ENCODE results near the gene ZNF467.

ZNF467 gene

GRCh38 chr7:149773446-149774236 is at the start of gene ZNF467:
Gene ZNF467, minus strand, starts transcription at chr7:149773588. Its CDS starts 2,556 bp downstream, at chr7:149771032.
- DNase-seq: no peak

GRCh38 chr7:149822353-149822943 is 49.1 kb upstream of the ZNF467 start:
- DNase-seq: no peak

GRCh38 chr7:149821191-149822148 is 48.1 kb upstream of the ZNF467 start:
- no peak for DNase-seq

- no peak for DNase-seq
Measured at GRCh38 chr7:149820622-149821190, 47.3 kb upstream of the ZNF467 start.

- DNase-seq: no peak
Measured at GRCh38 chr7:149819961-149820340, 46.6 kb upstream of the ZNF467 start.

GRCh38 chr7:149819141-149819960 is 46.0 kb upstream of the ZNF467 start:
- DNase-seq: no peak

GRCh38 chr7:149818536-149818840 is 45.1 kb upstream of the ZNF467 start:
- DNase-seq: no peak

GRCh38 chr7:149817836-149818535 is 44.6 kb upstream of the ZNF467 start:
- DNase-seq: no peak

- no peak for DNase-seq
Measured at GRCh38 chr7:149817301-149817771, 43.9 kb upstream of the ZNF467 start.

- no peak for DNase-seq
Measured at GRCh38 chr7:149816794-149817193, 43.4 kb upstream of the ZNF467 start.

- no peak for DNase-seq
Measured at GRCh38 chr7:149816267-149816751, 42.9 kb upstream of the ZNF467 start.

- DNase-seq: no peak
Measured at GRCh38 chr7:149815661-149816266, 42.4 kb upstream of the ZNF467 start.

GRCh38 chr7:149815121-149815520 is 41.7 kb upstream of the ZNF467 start:
- DNase-seq: no peak

- no peak for DNase-seq
Measured at GRCh38 chr7:149814494-149814893, 41.1 kb upstream of the ZNF467 start.

- DNase-seq: no peak
Measured at GRCh38 chr7:149813254-149814035, 40.1 kb upstream of the ZNF467 start.

GRCh38 chr7:149811831-149812490 is 38.6 kb upstream of the ZNF467 start:
- DNase-seq: no peak

GRCh38 chr7:149811221-149811620 is 37.8 kb upstream of the ZNF467 start:
- DNase-seq: no peak

- no peak for DNase-seq
Measured at GRCh38 chr7:149809215-149809614, 35.8 kb upstream of the ZNF467 start.

- DNase-seq: no peak
Measured at GRCh38 chr7:149808311-149808710, 34.9 kb upstream of the ZNF467 start.

GRCh38 chr7:149806726-149807125 is 33.3 kb upstream of the ZNF467 start:
- DNase-seq: no peak
